GM19025 (cell line): Measurements from ENCODE around the gene SAE1.

Experiments
- ATAC-seq: cut with Tn5 transposase; IDR thresholded peaks from one replicate; pipeline ENCODE4 v1.9.1; 2021; ENCODE audit warnings: mild to moderate bottlenecking, low read depth, moderate library complexity; ENCODE audit not compliant: unreplicated experiment

Gene SAE1

DNA sequence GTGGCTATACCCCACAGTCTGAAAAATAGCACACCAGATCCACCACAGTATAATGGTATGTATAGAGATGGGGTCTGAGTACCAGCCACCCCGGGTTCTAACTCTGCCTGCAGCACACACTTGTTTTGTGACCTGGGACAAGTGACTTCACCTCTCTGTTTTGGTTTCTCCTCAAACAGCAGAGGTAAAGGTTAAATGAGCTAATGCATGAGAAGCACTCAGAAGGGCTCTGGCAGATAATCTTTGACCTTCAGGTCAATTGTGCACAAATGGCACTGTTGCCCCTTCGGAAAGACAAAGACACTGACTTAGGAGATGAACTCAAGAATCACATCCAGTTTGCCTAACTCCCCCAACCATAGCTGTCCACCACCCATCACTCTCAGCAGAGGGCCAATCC lies 24.8 kb upstream of the SAE1 start:
- ATAC-seq: no peak

DNA sequence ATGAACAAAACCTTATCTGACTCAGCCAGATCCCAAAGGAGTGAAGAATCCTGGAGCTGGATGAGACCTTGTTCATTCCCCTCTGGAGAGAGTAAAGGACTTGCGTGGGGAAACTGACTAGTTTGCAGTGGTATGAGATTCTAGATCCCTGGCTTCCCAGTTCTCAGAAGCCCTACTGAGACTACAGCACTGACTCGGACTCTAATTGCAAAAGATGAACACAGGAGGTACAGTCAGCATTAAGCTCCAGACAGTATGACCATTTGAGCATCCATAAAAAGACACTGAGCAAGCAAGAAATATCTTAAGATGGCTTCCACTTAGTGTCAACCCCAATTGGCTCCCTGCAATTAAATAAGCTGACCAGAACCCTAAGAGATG lies 23.8 kb upstream of the SAE1 start:
- ATAC-seq: no peak

DNA sequence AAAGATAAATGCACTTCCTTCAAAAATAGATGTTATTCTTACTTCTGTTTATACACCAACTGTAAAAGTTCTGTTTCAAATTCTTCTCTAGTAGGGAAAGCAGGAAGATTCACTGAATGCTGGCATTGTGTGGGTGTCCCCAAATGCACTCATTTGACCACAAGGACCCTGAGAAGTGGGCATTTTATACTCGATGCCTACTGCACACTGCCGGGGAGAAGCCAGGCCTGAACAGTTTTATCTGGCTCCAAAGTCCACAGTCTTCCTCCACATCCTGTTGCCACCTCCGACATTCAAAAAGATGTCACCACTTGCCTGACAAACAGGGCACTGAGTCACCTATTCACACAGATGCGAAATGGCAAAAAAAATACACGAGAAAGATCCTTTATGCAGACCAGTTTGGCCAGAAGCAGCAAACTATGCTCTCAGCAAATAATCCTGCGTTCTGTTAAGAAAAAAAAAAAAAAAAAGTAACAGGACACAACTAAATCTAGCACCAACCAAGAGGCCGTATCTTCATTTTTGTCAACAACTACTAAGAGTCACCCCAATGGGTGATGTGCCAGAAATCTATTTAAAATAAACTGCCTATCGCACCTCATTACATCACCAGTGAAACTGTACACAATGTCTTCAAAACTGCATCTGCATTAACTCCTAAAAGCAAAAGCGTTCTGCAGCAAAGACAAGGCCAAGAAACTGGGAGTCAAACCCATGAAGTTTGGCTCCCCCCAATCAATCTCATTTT lies 23.3 kb upstream of the SAE1 start:
- no peak for ATAC-seq

DNA sequence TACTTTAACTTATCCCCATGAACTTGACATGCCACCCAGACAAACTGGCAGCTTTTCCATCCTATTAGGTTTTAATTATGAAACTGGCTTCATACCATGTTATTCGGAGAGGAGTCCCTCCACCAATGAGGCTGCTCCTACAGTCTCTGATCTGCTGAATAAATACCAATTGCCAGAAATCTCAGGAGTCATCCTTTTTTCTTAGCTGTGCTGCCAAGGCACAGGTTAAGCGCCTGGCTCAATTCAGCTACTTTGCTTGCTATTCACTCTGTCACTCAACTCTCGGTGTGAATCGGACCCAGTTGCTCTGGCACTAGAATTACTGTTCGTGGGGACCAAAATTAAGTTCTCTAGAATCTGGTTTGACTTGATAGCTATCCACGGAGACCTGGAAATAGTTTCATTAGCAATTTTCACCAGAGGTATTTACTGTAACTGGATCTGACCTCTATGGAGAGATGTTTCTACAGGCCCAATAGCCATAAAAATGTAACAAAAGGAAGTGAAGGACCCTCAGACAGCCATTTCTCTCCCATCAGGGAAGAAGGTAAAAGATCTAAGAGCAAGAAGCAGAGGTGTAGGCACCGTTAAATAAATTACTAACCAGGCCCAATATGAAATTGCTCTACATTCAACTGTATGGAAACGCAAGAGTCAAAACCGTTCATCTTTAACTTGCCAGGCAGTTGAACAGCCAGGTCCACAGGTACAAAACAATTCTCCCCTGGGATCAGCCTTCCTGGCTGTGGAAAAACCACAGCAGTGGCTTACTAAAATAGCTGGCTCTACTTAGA lies 22.5 kb upstream of the SAE1 start:
- ATAC-seq: no peak

DNA sequence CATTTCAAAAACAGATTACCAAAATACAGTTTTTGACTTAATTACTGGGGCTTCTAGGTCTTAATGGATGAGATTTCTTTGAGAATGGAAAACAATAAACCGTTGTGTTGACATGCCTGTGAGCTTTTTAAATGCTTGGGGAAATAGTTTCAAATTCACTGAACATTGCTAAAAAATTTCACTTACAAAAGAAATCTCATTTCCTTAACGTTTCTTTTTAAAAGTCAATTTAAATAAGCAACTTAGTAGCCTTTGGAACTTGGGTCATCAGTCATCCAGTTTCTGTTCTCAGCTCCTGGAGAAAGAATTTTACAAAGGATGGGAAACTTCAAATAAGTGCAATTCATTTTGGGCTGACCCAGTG lies 21.5 kb upstream of the SAE1 start:
- ATAC-seq: no peak

DNA sequence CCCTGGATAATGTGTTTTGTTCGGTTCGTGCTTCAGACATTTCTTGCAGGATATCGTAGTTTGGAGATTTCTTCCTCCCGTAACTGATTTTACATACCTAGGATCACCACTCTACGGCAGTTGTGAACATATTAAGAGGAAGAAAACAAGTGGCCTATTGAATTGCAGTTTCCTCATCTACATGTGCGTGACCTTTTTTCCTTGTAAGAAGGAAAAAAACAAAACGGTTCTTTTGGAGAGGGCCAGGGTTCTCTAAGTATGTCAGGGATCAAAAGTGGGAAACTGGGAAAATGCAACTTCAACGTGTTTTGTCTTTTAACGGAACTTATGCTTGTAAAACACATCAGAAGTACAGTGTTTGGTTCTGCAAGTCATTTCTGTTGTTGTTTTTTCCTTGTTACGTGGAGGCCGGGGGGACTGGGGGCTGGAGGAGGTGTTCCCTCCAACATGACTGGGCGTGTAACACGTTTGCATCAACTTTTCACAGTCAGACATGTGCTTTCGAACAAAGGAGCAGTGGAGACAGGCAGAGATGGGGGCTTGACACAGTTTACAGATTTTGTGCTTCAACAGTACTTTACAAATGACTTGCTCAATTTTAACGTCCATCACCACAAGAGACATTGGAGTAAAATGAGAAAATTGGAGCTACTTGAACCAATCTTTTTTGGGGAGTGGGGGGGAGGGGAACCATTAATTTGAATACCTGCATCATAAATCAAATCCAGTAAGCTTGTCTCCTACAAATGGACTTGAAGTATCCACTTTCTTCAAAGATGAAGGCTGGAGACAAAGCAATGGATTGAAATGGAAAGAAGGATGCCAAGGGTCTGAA lies 20.9 kb upstream of the SAE1 start:
- ATAC-seq: no peak

DNA sequence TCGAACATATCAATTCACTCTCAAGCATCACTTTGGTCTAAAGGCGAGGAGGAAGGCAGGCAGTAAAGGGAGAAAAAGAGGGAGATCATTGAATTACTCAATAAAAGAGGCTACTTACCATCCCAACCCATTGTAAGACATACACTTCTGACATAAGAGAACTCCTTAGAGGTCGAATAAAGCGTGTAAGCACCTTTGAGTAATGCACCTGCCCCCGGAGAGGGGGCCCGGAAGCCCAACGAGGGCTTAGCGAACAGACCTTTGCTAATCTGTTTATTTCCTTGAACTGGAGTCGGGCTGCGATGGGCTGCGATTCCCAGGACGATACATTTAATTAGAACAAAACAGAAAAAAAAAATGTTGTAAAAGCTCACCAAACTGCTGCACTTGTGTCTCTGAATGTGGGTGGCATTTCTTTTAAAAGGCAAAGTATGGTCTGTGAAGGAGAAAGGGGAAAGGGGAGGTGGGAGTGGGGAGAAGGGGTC lies 20.1 kb upstream of the SAE1 start:
- ATAC-seq: no peak

DNA sequence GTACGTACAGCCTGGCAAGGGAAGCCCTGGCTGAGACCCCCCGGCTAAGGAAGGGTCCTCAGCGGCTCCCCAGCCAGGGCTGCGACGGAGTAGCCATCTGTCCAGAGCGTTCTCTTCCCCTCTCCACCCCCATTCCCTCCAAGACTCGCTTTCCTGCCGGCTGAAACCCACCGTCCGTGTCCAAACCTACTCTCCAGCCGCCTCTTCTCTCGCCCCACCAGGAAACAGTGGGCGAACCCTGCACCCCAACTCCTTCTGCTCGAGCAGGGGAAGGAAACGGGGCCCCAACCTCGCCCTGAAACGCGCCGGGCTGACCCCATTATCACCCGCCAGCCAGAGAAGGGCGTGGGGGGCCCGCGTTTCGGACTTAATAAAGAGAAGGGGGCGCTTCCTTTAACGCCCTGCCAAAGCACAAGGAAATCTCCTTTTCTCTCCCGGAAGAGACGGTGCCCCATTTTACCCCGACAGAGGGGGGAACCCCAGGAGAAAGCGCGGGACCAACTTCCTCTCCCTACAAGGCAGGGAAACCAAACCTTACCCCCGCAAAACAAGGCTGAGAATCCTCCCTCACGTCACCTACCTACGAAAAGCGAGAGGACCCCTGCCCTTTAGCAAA lies 19.5 kb upstream of the SAE1 start:
- ATAC-seq: no peak

DNA sequence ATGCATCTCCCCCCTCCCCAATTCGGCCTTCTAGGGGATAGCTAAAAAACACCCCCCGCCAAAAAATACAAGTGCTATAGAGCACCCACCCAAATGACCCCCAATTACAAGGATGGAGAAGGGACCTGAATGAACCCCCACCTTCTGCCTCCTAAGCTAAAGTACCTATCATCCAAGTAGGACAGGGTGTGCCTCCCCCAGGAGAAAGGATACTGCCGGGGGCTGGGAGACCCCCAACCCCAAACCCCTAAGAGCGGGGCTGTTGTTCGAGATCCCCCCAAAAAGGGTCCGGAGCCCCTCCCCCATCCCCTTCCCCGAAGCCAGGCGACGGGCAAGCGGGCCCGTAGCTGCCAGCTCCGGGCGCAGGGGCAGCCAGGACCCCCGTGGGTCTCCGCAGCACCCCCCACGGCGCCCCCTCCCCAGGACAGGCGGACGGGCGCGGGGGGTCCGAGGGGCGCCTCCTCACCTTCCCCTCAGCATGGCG lies 18.9 kb upstream of the SAE1 start:
- no peak for ATAC-seq

DNA sequence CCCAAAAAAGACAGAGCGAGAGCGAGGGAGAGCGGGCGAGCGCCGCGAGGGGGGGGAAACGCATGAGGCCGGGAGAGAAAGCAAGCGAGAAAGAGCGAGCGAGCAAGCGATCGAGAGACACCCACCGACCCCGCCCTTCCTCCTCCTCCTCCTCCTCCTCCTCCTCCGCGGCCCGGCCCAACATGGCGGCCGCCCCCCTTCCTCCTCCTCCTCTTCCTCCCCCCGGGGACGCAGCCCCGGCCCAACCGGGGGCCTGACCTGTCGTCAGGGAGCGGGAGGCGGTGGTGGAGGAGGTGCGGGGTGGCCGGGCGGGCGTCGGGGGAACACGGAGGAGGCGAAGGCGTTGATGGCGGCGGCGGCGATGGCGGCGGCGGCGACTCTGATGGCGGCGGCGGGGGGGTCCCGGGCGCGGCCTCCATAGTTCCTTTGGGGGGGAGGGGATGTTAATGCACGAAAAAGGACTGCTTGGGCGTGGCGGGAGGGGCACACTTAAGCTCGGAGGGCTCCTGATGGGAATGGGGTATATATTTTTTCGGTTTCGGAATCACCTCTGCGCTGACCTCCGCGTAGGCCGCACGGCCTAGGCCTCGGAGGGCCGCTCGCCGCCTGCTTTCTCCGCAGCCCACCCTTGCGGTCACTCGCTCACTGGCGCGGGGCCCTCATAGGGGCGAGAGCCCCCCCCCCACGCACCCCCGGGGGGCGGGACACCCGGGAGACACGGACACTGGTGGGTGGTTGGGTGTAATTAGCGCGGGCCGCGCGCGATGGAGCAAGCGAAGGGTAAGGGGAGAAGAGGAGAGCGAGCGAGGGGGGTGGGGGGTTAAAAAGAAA lies 18.3 kb upstream of the SAE1 start:
- peak; percentile 6 for ATAC-seq

DNA sequence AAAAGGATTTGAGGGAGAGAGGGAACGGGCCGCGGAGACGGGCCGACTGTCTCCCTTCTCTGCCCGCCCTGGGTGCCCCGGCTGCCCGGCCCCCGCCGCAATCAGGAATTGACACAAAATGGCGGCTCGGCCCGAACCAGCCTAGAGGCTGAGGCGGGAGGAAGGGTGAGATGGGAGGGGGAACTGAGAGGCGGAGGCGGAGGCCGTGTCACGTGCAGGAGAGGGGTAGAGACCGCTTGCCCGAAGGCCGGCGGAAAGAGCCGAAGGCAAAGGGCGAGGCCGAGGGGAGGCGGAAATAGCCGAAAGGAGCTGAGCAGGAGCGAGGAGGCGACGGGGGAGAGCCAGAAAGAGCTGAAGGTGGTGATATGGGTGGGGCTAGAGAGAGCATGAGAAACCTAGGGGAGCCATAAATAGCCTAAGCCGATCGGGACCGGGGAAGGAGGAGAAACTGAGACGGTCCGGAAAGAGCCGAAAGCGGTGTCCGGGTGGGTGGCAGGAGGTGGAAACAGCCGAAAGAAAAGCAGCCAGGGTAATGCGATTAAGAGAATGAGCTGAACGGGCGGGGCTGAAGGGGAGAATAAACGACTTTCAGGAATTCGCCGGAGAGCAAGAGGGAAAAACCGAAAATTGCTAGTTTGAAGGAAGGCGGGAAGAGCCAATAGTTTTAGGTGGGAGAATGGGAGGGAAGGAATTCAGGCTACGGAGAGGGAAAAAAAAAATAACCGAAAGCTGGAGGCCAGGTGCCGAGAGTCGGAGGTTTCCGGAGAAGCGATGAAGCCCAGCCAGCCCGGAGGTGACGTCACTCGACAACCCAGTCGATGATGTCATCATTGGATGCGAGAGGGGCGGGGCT lies 17.4 kb upstream of the SAE1 start, which contains the start of gene ZC3H4:
Gene ZC3H4 (minus strand): TSS at position 780 of the 853 bp plus-strand sequence. CDS start 1,192 bp downstream, outside the sequence.
- peak; percentile 74 for ATAC-seq

DNA sequence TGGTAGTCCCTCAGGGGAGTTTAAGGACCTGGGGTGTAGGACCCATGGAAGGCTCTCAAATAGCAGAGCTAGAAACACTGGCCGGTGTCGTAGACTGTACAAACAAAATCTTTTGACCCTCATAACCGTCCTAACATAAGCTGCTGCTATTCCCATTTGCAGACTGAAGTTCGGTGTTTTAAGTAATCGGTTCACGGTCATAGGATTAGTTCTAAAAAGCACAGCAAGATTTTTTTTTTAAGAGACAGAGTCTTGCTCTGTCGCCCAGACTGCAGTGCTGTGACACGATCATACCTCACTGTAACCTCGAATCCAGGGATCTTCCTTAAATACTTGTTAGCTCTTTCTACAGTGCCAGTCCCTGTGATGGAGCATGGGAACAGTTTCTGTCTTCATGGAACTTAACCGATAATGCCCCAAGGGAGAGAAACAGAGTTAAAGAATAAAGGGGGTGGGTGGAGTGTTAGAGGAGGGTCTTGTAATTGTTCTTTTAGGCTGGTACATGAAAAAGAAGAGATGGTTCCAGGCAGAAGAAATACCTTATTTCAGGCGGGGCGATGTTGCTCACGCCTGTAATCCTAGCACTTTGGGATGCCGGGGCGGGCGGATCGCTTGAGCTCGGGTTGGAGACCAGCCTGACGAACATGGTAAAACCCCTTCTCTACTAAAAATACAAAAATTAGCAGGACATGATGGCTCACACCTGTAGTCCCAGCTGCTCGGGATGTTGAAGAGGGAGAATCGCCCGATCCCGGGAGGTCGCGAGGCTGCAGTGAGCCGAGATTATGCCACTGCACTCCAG lies 16.6 kb upstream of the SAE1 start:
- ATAC-seq: no peak

DNA sequence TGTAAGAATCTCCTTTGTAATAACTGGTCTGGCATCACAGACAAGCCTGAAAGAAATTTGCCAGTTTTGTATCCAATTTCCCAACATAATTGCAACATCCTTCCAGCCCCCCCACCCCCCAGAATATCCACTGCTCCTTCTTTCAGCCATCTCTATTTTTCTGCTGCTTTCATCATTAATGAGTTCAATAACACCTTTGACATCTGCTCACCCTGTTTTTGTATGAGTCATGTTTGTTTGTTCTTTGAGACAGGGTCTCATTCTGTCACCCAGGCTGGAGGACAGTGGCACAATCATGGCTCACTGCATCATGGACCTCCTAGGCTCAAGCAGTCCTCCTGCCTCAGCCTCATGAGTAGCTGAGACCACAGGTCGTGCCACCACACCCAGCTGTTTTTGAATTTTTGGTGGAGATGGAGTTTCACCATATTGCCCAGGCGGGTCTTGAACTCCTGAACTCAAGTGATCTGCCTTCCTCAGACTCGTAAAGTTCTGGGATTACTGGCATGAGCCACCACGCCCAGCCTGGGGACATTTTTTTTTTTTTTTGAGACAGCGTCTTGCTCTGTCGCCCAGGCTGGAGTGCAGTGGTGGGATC lies 10.1 kb upstream of the SAE1 start:
- no peak for ATAC-seq

DNA sequence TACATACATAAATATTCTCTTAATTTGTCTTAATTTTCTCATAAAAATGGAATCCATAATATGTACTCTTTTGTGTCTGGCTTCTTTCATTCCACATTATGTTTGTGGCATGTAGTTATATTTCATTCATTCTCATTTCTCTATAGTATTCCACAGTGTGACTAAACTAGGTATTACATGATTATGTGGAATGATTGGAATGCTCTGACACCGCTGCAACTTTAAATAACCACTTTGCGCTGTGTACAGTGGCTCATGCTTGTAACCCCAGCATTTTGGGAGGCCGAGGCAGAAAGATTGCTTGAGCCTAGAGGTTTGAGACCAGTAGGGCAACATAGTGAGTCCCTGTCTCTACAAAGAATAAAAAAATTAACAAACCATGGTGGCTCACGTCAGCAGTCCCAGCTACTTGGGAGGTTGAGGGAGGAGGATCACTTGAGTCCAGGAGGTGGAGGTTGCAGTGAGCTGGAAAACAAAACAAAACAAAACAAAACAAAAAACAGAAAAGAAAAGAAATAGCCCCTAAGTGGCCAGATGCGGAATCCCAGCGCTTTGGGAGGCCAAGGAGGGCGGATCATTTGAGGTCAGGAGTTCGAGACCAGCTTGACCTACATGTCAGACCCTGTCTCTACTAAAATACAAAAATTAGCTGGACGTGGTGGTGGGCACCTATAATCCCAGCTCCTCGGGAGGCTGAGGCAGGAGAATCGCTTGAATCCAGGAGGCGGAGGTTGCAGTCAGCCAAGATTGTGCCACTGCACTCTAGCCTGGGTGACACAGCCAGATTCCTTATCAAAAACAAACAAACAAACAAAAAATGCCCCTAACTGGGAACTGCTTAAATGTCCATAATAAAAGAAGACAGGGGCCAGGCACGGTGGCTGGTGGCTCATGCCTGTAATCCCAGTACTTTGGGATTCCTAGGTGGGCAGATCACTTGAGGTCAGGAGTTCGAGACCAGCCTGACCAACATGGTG lies 8.0 kb upstream of the SAE1 start:
- no peak for ATAC-seq

DNA sequence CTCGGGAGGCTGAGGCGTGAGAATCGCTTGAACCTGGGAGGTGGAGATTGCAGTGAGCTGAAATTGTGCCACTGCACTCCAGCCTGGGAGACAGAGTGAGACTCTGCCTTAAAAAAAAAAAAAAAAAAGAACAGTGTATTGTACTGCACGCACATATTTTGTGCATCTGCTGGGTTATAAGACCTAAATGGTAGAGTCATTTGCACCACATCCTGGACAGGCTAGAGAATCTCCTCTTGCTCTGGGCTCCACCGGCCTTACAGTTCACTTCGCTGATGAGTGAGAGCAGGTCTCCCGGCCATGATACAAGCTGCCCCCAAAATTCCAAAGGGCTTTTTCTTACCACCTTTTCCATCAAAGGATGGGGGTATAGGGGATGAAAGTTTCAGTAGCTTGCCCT lies 7.2 kb upstream of the SAE1 start:
- ATAC-seq: no peak

DNA sequence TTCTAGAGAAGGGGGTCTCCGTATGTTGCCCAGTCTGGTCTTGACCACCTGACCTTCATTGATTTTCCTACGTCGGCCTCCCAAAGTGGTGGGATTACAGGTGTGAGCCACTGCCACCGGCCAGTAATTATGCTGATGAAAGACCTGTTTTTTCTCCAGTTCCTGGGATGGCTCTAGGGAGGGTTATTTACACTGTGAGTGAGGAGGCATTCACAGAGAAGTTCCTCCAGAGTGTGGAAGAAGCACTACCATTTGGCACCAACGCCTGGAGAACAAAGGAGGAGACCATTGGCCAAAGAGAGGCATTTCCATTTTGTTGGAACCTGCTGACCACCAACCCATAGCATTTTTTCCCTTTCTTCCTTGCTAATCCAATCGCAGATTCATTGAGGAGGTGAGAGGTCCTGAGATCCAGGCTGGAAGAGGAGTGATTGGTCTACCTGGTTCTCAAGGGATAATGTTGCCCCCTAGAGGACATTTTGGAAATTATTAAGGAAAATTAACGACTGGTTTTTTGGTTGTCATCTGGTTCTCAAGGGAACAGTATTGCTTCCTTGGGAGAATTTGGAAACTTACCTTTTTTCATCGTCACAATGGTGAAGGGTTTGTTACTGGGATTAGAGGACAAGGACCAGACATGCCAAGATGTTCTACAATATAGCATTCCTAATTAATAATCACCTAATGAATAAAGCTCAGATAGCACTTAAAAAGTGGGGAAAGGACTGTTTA lies 5.5 kb upstream of the SAE1 start:
- ATAC-seq: no peak
